Stomach smooth muscle (tissue), 2 donors: ENCODE results near the gene FCN1.
A peak's percentile ranks its signal among the peaks of the same experiment; 100 is the strongest.

ENCODE experiments used
- H3K27ac ChIP-seq: one replicate; pipeline ENCODE4 v1.7.0; 2013; ENCODE audit warnings: mild to moderate bottlenecking, low read length, inconsistent platforms
- H3K27me3 ChIP-seq, 2 donors: one replicate each; pipeline ENCODE4 v1.7.0; 2013; ENCODE audit warnings: low read length in 2 of 2; ENCODE audit not compliant: insufficient read depth in 2 of 2, control insufficient read depth in 1 of 2
- H3K36me3 ChIP-seq, 2 donors: one replicate each; pipeline ENCODE4 v1.7.0; 2013; ENCODE audit warnings: low read length in 2 of 2; ENCODE audit not compliant: control insufficient read depth in 2 of 2, insufficient read depth in 2 of 2
- H3K4me1 ChIP-seq: one replicate; pipeline ENCODE4 v1.7.0; 2013; ENCODE audit warnings: low read length; ENCODE audit not compliant: control insufficient read depth, insufficient read depth
- H3K4me3 ChIP-seq, 2 donors: one replicate each; pipeline ENCODE4 v1.7.0; 2013; ENCODE audit warnings: low read length in 2 of 2
- H3K9ac ChIP-seq, 2 donors: one replicate each; pipeline ENCODE4 v1.7.0; 2013; ENCODE audit warnings: low read length in 2 of 2, mild to moderate bottlenecking in 1 of 2
- H3K9me3 ChIP-seq, 2 donors: one replicate each; pipeline ENCODE4 v1.7.0; 2013; ENCODE audit warnings: low read length in 2 of 2; ENCODE audit not compliant: control insufficient read depth in 2 of 2
- donor health status: healthy.
- donor health status: Pancreatic carcinoma.

Gene FCN1

DNA sequence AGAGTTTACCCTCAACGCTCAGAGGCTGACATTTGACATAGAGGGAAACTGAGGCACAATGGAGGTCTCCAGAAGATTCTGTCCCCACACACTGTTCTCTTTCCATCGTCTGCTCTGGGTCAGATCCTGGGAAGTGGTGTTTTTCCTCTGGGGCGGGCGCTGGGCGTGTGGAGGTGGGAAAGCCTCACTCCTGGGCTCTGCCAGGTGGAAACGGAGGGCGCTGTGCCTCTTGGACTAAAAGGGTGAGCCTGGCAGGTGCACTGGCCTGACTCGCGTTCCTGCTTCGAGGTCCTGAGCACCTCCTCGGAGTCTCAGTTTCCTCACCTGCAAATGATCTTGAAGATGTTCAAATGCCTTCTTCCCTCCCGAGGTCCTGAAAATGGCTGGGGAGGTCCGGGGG lies 25.7 kb upstream of the FCN1 start:
- Histone ChIP-seq H3K27ac (no peak overlapping the region), H3K36me3 (no peaks in the 10 kb centered on the region), H3K9me3 (no peaks in the 10 kb centered on the region), H3K4me1 (peaks cover 19% of the 10 kb centered on the region), H3K9ac (no peak overlapping the region), H3K4me3 (no peak overlapping the region), H3K27me3 (peaks cover 46 to 48% of the 10 kb centered on the region in 2 donors)

DNA sequence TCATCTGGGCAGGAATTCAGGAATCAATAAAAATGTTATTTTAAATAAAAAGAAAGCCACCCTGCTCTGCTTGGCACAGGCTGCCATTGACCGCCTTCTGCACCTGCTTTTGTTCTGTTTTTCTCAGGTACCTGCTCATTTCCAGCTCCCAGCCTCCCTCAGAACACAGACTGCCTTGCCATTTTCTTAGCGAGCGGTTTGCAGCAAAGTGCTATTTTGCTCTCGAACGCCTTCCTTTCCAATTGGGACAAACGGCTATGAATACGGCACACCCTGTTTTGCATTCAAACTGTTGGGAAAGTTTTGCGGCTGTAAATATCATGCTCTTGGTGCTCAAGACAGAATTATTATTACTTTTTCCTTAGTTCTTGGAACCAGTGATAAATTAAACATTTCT lies 25.1 kb upstream of the FCN1 start:
- Histone ChIP-seq H3K27me3 (peaks cover 48 to 50% of the 10 kb centered on the region in 2 donors), H3K36me3 (no peaks in the 10 kb centered on the region), H3K9me3 (no peaks in the 10 kb centered on the region), H3K9ac (no peak overlapping the region), H3K4me1 (peaks cover 19% of the 10 kb centered on the region), H3K27ac (no peak overlapping the region), H3K4me3 (peak overlapping the region in 1 of 2 donors; percentile 29)

- peak overlapping the region in 1 of 2 donors; percentile 29 for H3K4me3 ChIP-seq
- H3K9ac ChIP-seq = no peak overlapping the region
- no peaks in the 10 kb centered on the region for H3K36me3 ChIP-seq
- H3K4me1 ChIP-seq = peaks cover 19% of the 10 kb centered on the region
- H3K27ac ChIP-seq = no peak overlapping the region
- H3K9me3 ChIP-seq = no peaks in the 10 kb centered on the region
- peaks cover 45 to 50% of the 10 kb centered on the region in 2 donors for H3K27me3 ChIP-seq
Measured at GRCh38 chr9:134942011-134942787, 24.5 kb upstream of the FCN1 start.

DNA sequence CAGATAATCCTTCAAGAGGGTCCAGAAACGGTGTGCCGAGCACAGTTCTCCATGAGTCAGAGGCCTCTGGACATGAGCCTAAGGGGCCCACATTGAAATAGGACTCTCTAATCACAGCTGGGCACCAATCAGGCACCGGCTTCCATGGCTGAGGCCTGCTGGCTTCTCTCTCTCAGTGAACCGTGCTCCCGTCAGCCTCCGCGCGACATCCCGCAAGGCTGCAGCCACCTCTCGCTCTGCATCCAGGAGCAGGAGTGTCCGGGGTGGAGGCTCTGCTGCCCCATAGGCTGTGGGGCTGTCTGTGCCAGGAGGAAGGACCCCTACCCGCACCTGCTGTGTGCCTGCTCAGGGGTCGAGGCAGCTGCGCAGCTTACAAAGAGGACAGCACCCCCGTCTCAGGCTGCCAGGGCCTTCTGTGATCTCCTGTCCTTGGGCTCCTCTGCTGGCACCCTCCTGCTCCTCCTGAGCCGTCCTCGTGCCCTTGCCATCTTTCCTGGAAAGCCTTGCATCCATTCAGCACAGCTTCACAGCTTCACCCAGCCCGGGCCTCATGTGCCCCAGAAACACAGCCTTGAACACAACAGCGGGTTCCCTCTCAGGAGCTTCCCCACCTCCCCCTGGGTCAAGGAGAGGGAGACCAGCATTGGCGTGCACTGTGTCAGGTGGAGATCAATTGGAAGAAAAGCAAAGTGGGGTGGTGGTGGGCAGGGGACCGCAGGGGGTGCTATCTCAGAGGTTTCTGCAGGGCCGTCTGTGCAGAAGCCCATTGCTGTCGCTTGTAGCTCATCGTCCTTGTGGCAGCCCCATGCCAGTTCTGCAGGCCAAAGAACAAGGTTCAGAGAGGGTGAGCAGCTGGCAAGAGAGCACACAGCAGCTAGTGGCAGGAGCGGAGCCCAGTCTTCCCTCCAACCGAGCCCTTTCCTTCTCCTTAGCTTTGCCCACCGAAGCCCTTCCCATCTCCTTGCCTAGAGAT lies 22.8 kb upstream of the FCN1 start:
- Histone ChIP-seq H3K4me1 (peaks cover 19% of the 10 kb centered on the region), H3K9me3 (no peaks in the 10 kb centered on the region), H3K27me3 (peaks cover 45 to 47% of the 10 kb centered on the region in 2 donors), H3K36me3 (no peaks in the 10 kb centered on the region), H3K9ac (no peak overlapping the region), H3K27ac (no peak overlapping the region), H3K4me3 (no peak overlapping the region)

- H3K4me3 ChIP-seq = no peak overlapping the region
- H3K4me1 ChIP-seq = peaks cover 17% of the 10 kb centered on the region
- no peak overlapping the region for H3K9ac ChIP-seq
- H3K36me3 ChIP-seq = no peaks in the 10 kb centered on the region
- peaks cover 40 to 44% of the 10 kb centered on the region in 2 donors for H3K27me3 ChIP-seq
- H3K9me3 ChIP-seq = no peaks in the 10 kb centered on the region
- no peak overlapping the region for H3K27ac ChIP-seq
Measured at GRCh38 chr9:134939836-134940235, 22.1 kb upstream of the FCN1 start.

- Histone ChIP-seq H3K9ac (no peak overlapping the region), H3K36me3 (no peaks in the 10 kb centered on the region), H3K9me3 (no peaks in the 10 kb centered on the region), H3K27me3 (peaks cover 40% of the 10 kb centered on the region in 2 donors), H3K27ac (no peak overlapping the region), H3K4me1 (peaks cover 12% of the 10 kb centered on the region), H3K4me3 (no peak overlapping the region)
Measured at GRCh38 chr9:134939080-134939733, 21.5 kb upstream of the FCN1 start.

DNA sequence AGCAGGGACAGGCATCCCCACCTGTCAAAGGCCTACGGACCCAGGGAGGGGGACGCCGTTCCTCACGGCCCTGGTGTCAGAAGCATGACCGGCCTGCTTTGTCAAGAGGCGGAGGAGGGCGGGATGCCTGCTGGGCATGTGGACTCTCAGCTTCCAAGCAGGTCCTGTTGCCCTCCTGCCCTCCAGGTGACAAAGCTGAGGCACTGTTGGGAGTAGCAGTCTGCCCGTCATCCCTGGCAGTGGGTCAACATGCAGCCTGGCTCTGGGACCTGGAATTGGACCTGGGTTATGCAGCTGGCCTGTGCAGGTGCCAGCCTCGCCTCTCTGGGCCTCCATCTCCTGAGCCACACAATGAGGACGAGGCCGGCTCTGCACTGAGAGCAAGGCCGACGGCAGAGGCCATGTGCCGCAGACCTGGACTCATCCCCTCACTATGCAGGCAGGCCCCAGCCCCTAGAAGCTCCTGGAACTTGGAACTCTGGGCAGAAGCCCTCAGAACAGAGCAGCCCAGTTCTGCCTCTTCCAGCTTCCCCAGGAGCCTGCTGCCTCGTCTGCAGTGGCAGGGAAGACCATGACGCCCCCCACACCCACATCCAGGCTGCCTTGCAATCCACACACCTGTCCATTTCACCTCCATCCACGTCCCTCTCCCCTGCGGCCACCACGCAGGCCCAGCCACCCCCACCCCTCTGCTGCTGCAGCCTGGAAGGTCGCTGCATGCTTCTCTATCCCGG lies 20.8 kb upstream of the FCN1 start:
- Histone ChIP-seq H3K4me1 (peaks cover 6% of the 10 kb centered on the region), H3K4me3 (no peak overlapping the region), H3K36me3 (no peaks in the 10 kb centered on the region), H3K9ac (no peak overlapping the region), H3K27me3 (peaks cover 34 to 37% of the 10 kb centered on the region in 2 donors), H3K27ac (no peak overlapping the region), H3K9me3 (no peaks in the 10 kb centered on the region)

DNA sequence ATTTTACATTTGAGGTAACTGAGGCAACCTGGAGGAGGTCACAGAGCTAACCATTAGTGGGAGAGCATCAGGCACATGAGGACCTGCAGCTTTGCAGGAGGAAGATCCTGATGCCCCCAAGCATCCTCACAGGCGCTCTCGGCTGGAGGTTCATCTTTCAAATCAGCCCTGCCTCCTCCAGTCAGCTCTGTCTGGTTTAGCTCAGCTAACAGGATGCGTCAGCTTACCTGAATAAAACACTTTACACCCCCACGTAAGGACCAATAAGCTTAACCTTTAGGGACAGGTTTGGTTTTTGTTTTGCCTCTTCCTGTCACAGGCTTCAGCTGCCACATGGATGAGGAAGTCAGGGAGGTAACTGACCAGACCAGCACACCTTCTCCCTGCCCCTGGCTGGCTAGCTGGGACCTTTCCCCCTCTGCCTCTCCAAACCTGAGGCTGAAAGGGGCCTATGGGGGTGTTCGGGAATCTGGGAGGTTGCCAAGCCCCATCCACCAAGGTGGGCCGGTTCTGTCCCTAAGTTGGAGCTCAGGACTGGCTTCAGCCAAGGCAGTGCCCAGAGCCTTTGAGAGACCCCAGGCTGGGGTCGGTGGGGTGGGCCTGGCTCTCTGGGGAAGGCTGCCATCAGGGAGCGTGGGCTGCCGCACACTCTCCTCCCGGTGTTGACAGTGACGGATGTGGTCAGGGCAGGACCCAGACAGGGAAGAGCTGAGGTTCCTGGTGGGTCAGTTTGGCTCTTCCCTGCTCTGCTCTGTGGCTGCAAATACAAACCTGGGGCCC lies 20.0 kb upstream of the FCN1 start:
- H3K36me3 ChIP-seq = no peaks in the 10 kb centered on the region
- no peaks in the 10 kb centered on the region for H3K9me3 ChIP-seq
- no peak overlapping the region for H3K27ac ChIP-seq
- H3K4me1 ChIP-seq = no peaks in the 10 kb centered on the region
- H3K9ac ChIP-seq = no peak overlapping the region
- H3K4me3 ChIP-seq = no peak overlapping the region
- H3K27me3 ChIP-seq = peaks cover 27 to 40% of the 10 kb centered on the region in 2 donors

DNA sequence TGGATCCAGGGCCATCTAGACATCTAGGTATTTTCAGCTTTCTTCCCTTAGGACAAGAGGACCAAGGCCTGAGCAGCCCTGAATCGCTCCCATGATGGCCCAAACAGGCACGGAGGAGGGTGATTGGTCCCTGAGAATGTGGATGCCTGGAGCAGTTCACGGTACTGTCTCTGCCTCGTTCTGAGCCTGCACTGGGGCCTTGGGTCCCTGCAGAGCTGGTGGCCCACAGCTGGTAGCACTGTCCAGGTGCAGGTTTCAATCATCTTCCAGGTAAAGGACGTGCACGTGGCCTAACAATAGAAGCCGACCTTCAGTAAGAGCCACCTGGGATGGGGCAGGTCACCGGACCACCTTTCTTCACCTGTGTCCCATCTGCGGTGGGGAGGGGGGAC lies 19.4 kb upstream of the FCN1 start:
- Histone ChIP-seq H3K36me3 (no peaks in the 10 kb centered on the region), H3K27me3 (peaks cover 23 to 35% of the 10 kb centered on the region in 2 donors), H3K4me3 (no peak overlapping the region), H3K4me1 (no peaks in the 10 kb centered on the region), H3K9me3 (no peaks in the 10 kb centered on the region), H3K9ac (no peak overlapping the region), H3K27ac (no peak overlapping the region)
